GM12878 (cell line): Measurements from ENCODE around the gene F13A1. TPM values are rescaled to one million over a fixed set of nuclear protein-coding genes. Genes with fewer than 3 reads are reported as not detected.

Experiments
- ATAC-seq: fragments of 200-7000 bp; cut with Tn5 transposase; 3 replicates; pipeline ENCODE4 v1.9.1; 2020; ENCODE audit warnings: mild to moderate bottlenecking, moderate library complexity
- BruUV-seq: library from RNA; stranded (reverse); fragments of 400-500 nt; replicated peaks from 2 replicates; lab custom pipeline; 2021; lab: Mats Ljungman, UMichigan
- CTCF ChIA-PET: fragments of 300-600 bp; sonication (Branson Sonifier 250); formaldehyde crosslinking; extraction: SDS; loops from one replicate; lab custom pipeline; 2021; ENCODE audit warnings: inconsistent platforms; lab: Yijun Ruan, JAX
- POLR2A ChIA-PET: fragments of 350-600 bp; formaldehyde crosslinking; extraction: SDS; loops from one replicate; lab custom pipeline; 2021; ENCODE audit warnings: inconsistent platforms; lab: Charles Lee
- RAD21 ChIA-PET: fragments of 300-600 bp; sonication (Branson Sonifier 250); formaldehyde crosslinking; loops from one replicate; lab custom pipeline; 2023; ENCODE audit warnings: antibody characterized with exemption; ENCODE audit not compliant: unreplicated experiment; lab: Charles Lee
- SMC1A ChIA-PET: fragments of 300-600 bp; sonication (Branson Sonifier 250); formaldehyde crosslinking; loops from one replicate; lab custom pipeline; 2023; ENCODE audit not compliant: unreplicated experiment, uncharacterized antibody; lab: Charles Lee
- DNase-seq: peaks from one replicate; pipeline ENCODE4 v3.0.0-alpha.2; 2011; ENCODE audit warnings: low read depth, low spot score
- FAIRE-seq: peaks from 3 replicates; lab custom pipeline; 2011; peaks lifted over from hg19 to GRCh38; lab: Jason Lieb, UNC
- H2AFZ ChIP-seq: 2 replicates; pipeline ENCODE4 v1.6.0; 2011; ENCODE audit warnings: low read depth, low read length, control low read depth; ENCODE audit not compliant: control insufficient read depth
- H3K27ac ChIP-seq: 2 replicates; pipeline ENCODE4 v1.5.1; 2011; ENCODE audit warnings: control low read depth; ENCODE audit not compliant: control insufficient read depth, insufficient read depth
- H3K27me3 ChIP-seq, 2 experiments: replicated peaks in 1 of 2; 2 replicates each; pipeline versions ENCODE4 v1.6.0 to v1.6.1; 2011; ENCODE audit warnings: low read length in 1 of 2; ENCODE audit not compliant: control insufficient read depth in 2 of 2, insufficient read depth in 2 of 2
- H3K36me3 ChIP-seq, 2 experiments: 2 replicates each; pipeline ENCODE4 v1.5.1; 2011; ENCODE audit warnings: low read length in 1 of 2; ENCODE audit not compliant: control insufficient read depth in 2 of 2, insufficient read depth in 2 of 2
- H3K4me1 ChIP-seq: 2 replicates; pipeline ENCODE4 v1.6.1; 2011; ENCODE audit warnings: mild to moderate bottlenecking, low read length, moderate library complexity, mixed read lengths; ENCODE audit not compliant: control insufficient read depth, insufficient read depth
- H3K4me2 ChIP-seq: 2 replicates; pipeline ENCODE4 v1.6.0; 2011; ENCODE audit warnings: control low read depth; ENCODE audit not compliant: control insufficient read depth, insufficient read depth
- H3K4me3 ChIP-seq: fragments of 200-600 bp; sonication (generic); 2 replicates; pipeline ENCODE4 v1.5.1; 2016
- H3K79me2 ChIP-seq: 2 replicates; pipeline ENCODE4 v1.6.0; 2011; ENCODE audit warnings: low read length; ENCODE audit not compliant: control insufficient read depth, insufficient read depth
- H3K9ac ChIP-seq: 2 replicates; pipeline ENCODE4 v1.8.0; 2011; ENCODE audit warnings: low read length, control low read depth, mixed read lengths; ENCODE audit not compliant: control insufficient read depth, insufficient read depth
- H3K9me3 ChIP-seq: replicated peaks from 3 replicates; pipeline ENCODE4 v1.5.1; 2011; ENCODE audit warnings: mild to moderate bottlenecking, low read length; ENCODE audit not compliant: control insufficient read depth, insufficient read depth
- H4K20me1 ChIP-seq: 2 replicates; pipeline ENCODE4 v1.6.0; 2011; ENCODE audit not compliant: control insufficient read depth, insufficient read depth
- ATF3 ChIP-seq: IDR thresholded peaks from 2 replicates; pipeline ENCODE4 v1.6.1; 2011; ENCODE audit warnings: low read depth, mild to moderate bottlenecking, low read length, moderate library complexity, borderline replicate concordance; ENCODE audit errors: extremely low read depth
- CREB1 ChIP-seq: IDR thresholded peaks from 2 replicates; pipeline ENCODE4 v1.6.1; 2012; ENCODE audit warnings: low read depth, mild to moderate bottlenecking, inconsistent platforms
- E2F8 ChIP-seq: fragments of 450-650 bp; IDR thresholded peaks from 2 replicates; pipeline ENCODE4 v1.6.1; 2018; ENCODE audit warnings: mild to moderate bottlenecking, low read depth, moderate library complexity; ENCODE audit not compliant: partially characterized antibody
- IKZF1 ChIP-seq: fragments of 450-650 bp; conservative IDR thresholded peaks from 2 replicates; pipeline ENCODE4 v1.6.1; 2017; ENCODE audit warnings: antibody characterized with exemption, mild to moderate bottlenecking
- NFIC ChIP-seq: IDR thresholded peaks from 2 replicates; pipeline ENCODE4 v1.6.1; 2012; ENCODE audit warnings: low read depth, mild to moderate bottlenecking, inconsistent platforms, low read length, moderate library complexity
- NFXL1 ChIP-seq: fragments of 450-650 bp; IDR thresholded peaks from 2 replicates; pipeline ENCODE4 v1.6.1; 2017; ENCODE audit warnings: antibody characterized with exemption, mild to moderate bottlenecking, borderline replicate concordance
- PBX3 ChIP-seq: IDR thresholded peaks from 2 replicates; pipeline ENCODE4 v1.6.1; 2011; ENCODE audit warnings: mild to moderate bottlenecking, low read depth, low read length, moderate library complexity; ENCODE audit not compliant: insufficient replicate concordance
- RAD51 ChIP-seq: fragments of 450-650 bp; IDR thresholded peaks from 2 replicates; pipeline ENCODE4 v1.6.1; 2016; ENCODE audit warnings: moderate library complexity, mild to moderate bottlenecking, inconsistent platforms
- RCOR1 ChIP-seq: conservative IDR thresholded peaks from 2 replicates; pipeline ENCODE4 v1.6.1; 2012; ENCODE audit warnings: low read depth, low read length, improper control_type of control experiment
- STAT3 ChIP-seq: IDR thresholded peaks from 2 replicates; pipeline ENCODE4 v1.6.1; 2011; ENCODE audit warnings: low read depth, low read length, improper control_type of control experiment
- SUZ12 ChIP-seq: fragments of 200-600 bp; sonication (generic); IDR thresholded peaks from one replicate; pipeline ENCODE4 v1.6.1; 2018; ENCODE audit warnings: antibody characterized with exemption, mild to moderate bottlenecking; ENCODE audit not compliant: unreplicated experiment
- TCF12 ChIP-seq: IDR thresholded peaks from 2 replicates; pipeline ENCODE4 v1.6.1; 2011; ENCODE audit warnings: low read depth, mild to moderate bottlenecking, low read length
- TCF3 ChIP-seq: IDR thresholded peaks from 2 replicates; pipeline ENCODE4 v1.6.1; 2012; ENCODE audit warnings: low read depth, mild to moderate bottlenecking, low read length, borderline replicate concordance; ENCODE audit not compliant: insufficient read depth
- ZNF384 ChIP-seq: IDR thresholded peaks from 2 replicates; pipeline ENCODE4 v1.6.1; 2012; ENCODE audit warnings: low read depth, mild to moderate bottlenecking, low read length, improper control_type of control experiment, borderline replicate concordance
- WGBS: methylation state at CpG from one replicate; pipeline ENCODE4 v1.1.6; 2016; ENCODE audit warnings: low lambda C conversion rate; ENCODE audit not compliant: insufficient replicate concordance, insufficient coverage; ENCODE audit errors: missing lambda C conversion rate; 5-methylcytosine and 5-hydroxymethylcytosine counted together
- in situ Hi-C: fragments of 300-500 bp; cut with MboI; formaldehyde crosslinking; loops from 9 replicates; pipeline ENCODE4 v1.14.3; 2018; ENCODE audit warnings: mixed read lengths
- intact Hi-C: fragments of 100-400 bp; cut with micrococcal nuclease; formaldehyde crosslinking; loops from one replicate; pipeline ENCODE4 v1.14.2; 2022; ENCODE audit not compliant: unreplicated experiment
- polyA plus RNA-seq, 11 experiments: library from polyadenylated mRNA; depleted of rRNA in 4 of 11; unstranded in 6 of 11; stranded (reverse) in 5 of 11; fragments of >200 nt; fragmentation: Nextera tagmentation in 4 of 11; fragmentation: Illumina TruSeq in 1 of 11; extraction: Ambion mirVana in 4 of 11; extraction: Trizol in 1 of 11; gene quantifications; 1 replicate in 1 of 11; 2 replicates in 10 of 11; pipeline versions ENCODE4 v1.2.1 to v1.2.3, GENCODE V29; 2011 to 2016; ENCODE audit warnings: inconsistent platforms in 2 of 11, missing spikeins in 2 of 11, low read depth in 1 of 11
- total RNA-seq, 4 experiments: library from RNA; depleted of rRNA in 3 of 4; stranded (reverse); fragments of >200 nt in 3 of 4; fragmentation: Illumina TruSeq in 1 of 4; extraction: Trizol in 1 of 4; gene quantifications; 2 replicates each; pipeline versions ENCODE4 v1.2.1 to v1.2.3, GENCODE V29; 2013 to 2021

F13A1 gene
- total and polyA plus RNA-seq, 10 of the 15 experiments (the other 5 are each of a cell fraction or from before 2014, with no cell fraction given), result 0.48 to 1.8 (median 1.0) TPM

- Histone ChIP-seq H3K4me3 (no peak overlapping the region), H3K36me3 (no peaks in the 10 kb centered on the region), H3K4me2 (no peak overlapping the region), H3K27ac (no peak overlapping the region), H4K20me1 (no peaks in the 10 kb centered on the region), H3K27me3 (no peaks in the 10 kb centered on the region), H3K4me1 (no peaks in the 10 kb centered on the region), H3K79me2 (no peaks in the 10 kb centered on the region), H2AFZ (no peak overlapping the region), H3K9ac (no peak overlapping the region), H3K9me3 (no peaks in the 10 kb centered on the region)
- no peak for TF ChIP-seq ATF3
- TF ChIP-seq RCOR1, result no peak
- TF ChIP-seq NFIC, result no peak
- no peak for TF ChIP-seq SUZ12
- no peak for TF ChIP-seq NFXL1
- no peak for TF ChIP-seq STAT3
- no peak for TF ChIP-seq E2F8
- TF ChIP-seq TCF3, result no peak
- no peak for TF ChIP-seq IKZF1
- no peak for TF ChIP-seq PBX3
- no peak for TF ChIP-seq CREB1
- TF ChIP-seq TCF12, result no peak
- no peak for TF ChIP-seq RAD51
- TF ChIP-seq ZNF384, result no peak
- FAIRE-seq, result no peak
- 5% methylated on average over 4 of the region's 4 CpGs for WGBS
- ChIA-PET POLR2A (no interaction called here), CTCF (interaction anchor here (0.7 to 1.7 kb wide), 2 partner anchors 57 to 152 kb away, joined by 3 to 4 read pairs; no protein-coding TSS in a partner anchor), SMC1A (no interaction called here), RAD21 (no interaction called here)
- intact Hi-C loops, result no loop called here
- in situ Hi-C loops, result no loop called here
- BruUV-seq, result no TSS peak
- no peak for DNase-seq
- ATAC-seq, result no peak
These were observed 156.1 kb downstream of the F13A1 start for GRCh38 chr6:6164367-6164766.
